HepG2 (cell line): ENCODE measurements around the gene POLR2M. TPM values are rescaled to one million over a fixed set of nuclear protein-coding genes. Genes with fewer than 3 reads are reported as not detected.

Experiments
- ATAC-seq: fragments of 200-7000 bp; cut with Tn5 transposase; 3 replicates; pipeline ENCODE4 v1.9.1; 2020; ENCODE audit warnings: mild to moderate bottlenecking, moderate library complexity
- BruUV-seq: library from RNA; stranded (reverse); fragments of 400-500 nt; replicated peaks from 2 replicates; lab custom pipeline; 2021; lab: Mats Ljungman, UMichigan
- CTCF ChIA-PET: fragments of 300-600 bp; formaldehyde crosslinking; extraction: SDS; loops from one replicate; lab custom pipeline; 2021; ENCODE audit warnings: low total read pairs, inconsistent platforms, low intra/inter-chr PET ratio; lab: Yijun Ruan, JAX
- POLR2A ChIA-PET: fragments of 350-600 bp; sonication (Branson Sonifier 250); formaldehyde crosslinking; loops from one replicate; lab custom pipeline; 2020; ENCODE audit warnings: antibody characterized with exemption, inconsistent platforms; lab: Yijun Ruan, JAX
- DNase-seq: peaks from one replicate; pipeline ENCODE4 v3.0.0-alpha.2; 2015; ENCODE audit warnings: low spot score
- FAIRE-seq: peaks from 3 replicates; lab custom pipeline; 2011; peaks lifted over from hg19 to GRCh38; lab: Jason Lieb, UNC
- H2AFZ ChIP-seq: one replicate; pipeline ENCODE4 v1.6.1; 2011; ENCODE audit warnings: low read length, inconsistent platforms
- H3K27ac ChIP-seq: fragments of 300-600 bp; 3 replicates; pipeline ENCODE4 v1.8.0; 2011; ENCODE audit warnings: mixed run types, mild to moderate bottlenecking, mixed read lengths, low read length, inconsistent platforms; ENCODE audit not compliant: insufficient read depth; ENCODE audit errors: extremely low read length
- H3K27me3 ChIP-seq, 2 experiments: fragments of 200-600 bp in 1 of 2; 2 replicates in 1 of 2; 3 replicates in 1 of 2; pipeline versions ENCODE4 v1.6.0 to v1.8.0; 2011; ENCODE audit warnings: low read length in 2 of 2, mild to moderate bottlenecking in 2 of 2, moderate library complexity in 2 of 2, inconsistent platforms in 1 of 2; ENCODE audit not compliant: insufficient read depth in 2 of 2, control insufficient read depth in 1 of 2
- H3K36me3 ChIP-seq, 2 experiments: fragments of 200-600 bp in 1 of 2; replicated peaks in 1 of 2; 2 replicates in 1 of 2; 3 replicates in 1 of 2; pipeline versions ENCODE4 v1.5.1 to v1.8.0; 2011; ENCODE audit warnings: low read length in 2 of 2, inconsistent platforms in 1 of 2; ENCODE audit not compliant: insufficient read depth in 2 of 2, control insufficient read depth in 1 of 2
- H3K4me1 ChIP-seq: 2 replicates; pipeline ENCODE4 v1.5.1; 2012; ENCODE audit warnings: low read length, inconsistent platforms; ENCODE audit not compliant: insufficient read depth
- H3K4me2 ChIP-seq: 2 replicates; pipeline ENCODE4 v1.6.0; 2011; ENCODE audit warnings: low read depth, low read length, inconsistent platforms
- H3K4me3 ChIP-seq, 3 experiments: fragments of 200-600 bp in 1 of 3; sonication (generic), shearing (Covaris generic) in 1 of 3; replicated peaks in 1 of 3; 2 replicates each; pipeline ENCODE4 v1.5.1; 2011 to 2016; ENCODE audit warnings: low read length in 3 of 3, inconsistent platforms in 2 of 3, low read depth in 2 of 3, mild to moderate bottlenecking in 2 of 3, control low read depth in 1 of 3, mixed read lengths in 1 of 3; ENCODE audit not compliant: insufficient read depth in 1 of 3
- H3K79me2 ChIP-seq: one replicate; pipeline ENCODE4 v1.6.1; 2011; ENCODE audit warnings: low read length, inconsistent platforms; ENCODE audit not compliant: insufficient read depth
- H3K9ac ChIP-seq: 2 replicates; pipeline ENCODE4 v1.6.0; 2011; ENCODE audit warnings: mild to moderate bottlenecking, low read depth, low read length, inconsistent platforms; ENCODE audit not compliant: insufficient read depth
- H3K9me3 ChIP-seq: 2 replicates; pipeline ENCODE4 v1.5.1; 2012; ENCODE audit warnings: mild to moderate bottlenecking, low read length
- H4K20me1 ChIP-seq: 2 replicates; pipeline ENCODE4 v1.6.0; 2011; ENCODE audit warnings: inconsistent platforms, mild to moderate bottlenecking, low read length, moderate library complexity; ENCODE audit not compliant: insufficient read depth
- CBX2 ChIP-seq, 2 experiments: fragments of 200-600 bp in 1 of 2; sonication (generic); formaldehyde crosslinking in 1 of 2; IDR thresholded peaks; 2 replicates each; pipeline versions ENCODE4 v1.7.0 to v1.8.1; 2018 to 2022; ENCODE audit warnings: low read depth in 2 of 2, low read length in 1 of 2, mild to moderate bottlenecking in 1 of 2, missing genetic modification reagents in 1 of 2
- DPF2 ChIP-seq: sonication (generic); formaldehyde crosslinking; IDR thresholded peaks from 2 replicates; pipeline ENCODE4 v1.4.0; 2020; ENCODE audit warnings: mild to moderate bottlenecking, low read depth, missing genetic modification reagents, borderline replicate concordance
- GABPA ChIP-seq, 2 experiments: IDR thresholded peaks; 2 replicates each; pipeline ENCODE4 v1.6.1; 2011 to 2016; ENCODE audit warnings: low read depth in 2 of 2, low read length in 1 of 2, missing biosample characterization in 1 of 2, missing genetic modification characterization in 1 of 2
- KDM5A ChIP-seq: fragments of 200-600 bp; sonication (generic); IDR thresholded peaks from 2 replicates; pipeline ENCODE4 v1.7.0; 2018; ENCODE audit warnings: antibody characterized with exemption, mild to moderate bottlenecking, low read length, borderline replicate concordance
- MAFF ChIP-seq: IDR thresholded peaks from 2 replicates; pipeline ENCODE4 v1.6.1; 2011; ENCODE audit warnings: low read depth, low read length, improper control_type of control experiment
- MED8 ChIP-seq: sonication (generic); formaldehyde crosslinking; IDR thresholded peaks from 2 replicates; pipeline ENCODE4 v1.8.1; 2023; ENCODE audit warnings: mild to moderate bottlenecking, missing genetic modification reagents; ENCODE audit not compliant: insufficient replicate concordance
- NAIF1 ChIP-seq: sonication (generic); formaldehyde crosslinking; IDR thresholded peaks from 2 replicates; pipeline ENCODE4 v1.5.0; 2020; ENCODE audit warnings: mild to moderate bottlenecking, missing genetic modification reagents, borderline replicate concordance
- PITX1 ChIP-seq: sonication (generic); formaldehyde crosslinking; IDR thresholded peaks from 2 replicates; pipeline ENCODE4 v1.5.1; 2020; ENCODE audit warnings: mild to moderate bottlenecking, missing genetic modification reagents
- POLR2AphosphoS5 ChIP-seq: IDR thresholded peaks from 2 replicates; pipeline ENCODE4 v1.6.1; 2012; ENCODE audit warnings: low read depth, low read length
- SALL2 ChIP-seq: sonication (generic); formaldehyde crosslinking; IDR thresholded peaks from 2 replicates; pipeline ENCODE4 v1.8.1; 2023; ENCODE audit warnings: mild to moderate bottlenecking, missing genetic modification reagents, inconsistent platforms
- SMAD3 ChIP-seq: sonication (generic); formaldehyde crosslinking; IDR thresholded peaks from 2 replicates; pipeline ENCODE4 v1.4.0; 2020; ENCODE audit warnings: missing genetic modification reagents
- SMARCE1 ChIP-seq: fragments of 450-650 bp; IDR thresholded peaks from 2 replicates; pipeline ENCODE4 v1.6.1; 2017; ENCODE audit warnings: borderline replicate concordance
- YY1 ChIP-seq: IDR thresholded peaks from 2 replicates; pipeline ENCODE4 v1.6.1; 2011; ENCODE audit warnings: low read length, low read depth, moderate library complexity, mild to moderate bottlenecking; ENCODE audit not compliant: insufficient read depth, insufficient replicate concordance
- ZC3H13 ChIP-seq: sonication (generic); formaldehyde crosslinking; IDR thresholded peaks from 2 replicates; pipeline ENCODE4 v1.8.1; 2023; ENCODE audit warnings: mild to moderate bottlenecking, missing genetic modification reagents, moderate library complexity
- ZNF124 ChIP-seq: sonication (generic); formaldehyde crosslinking; IDR thresholded peaks from 2 replicates; pipeline ENCODE4 v1.4.0; 2020; ENCODE audit warnings: missing genetic modification reagents
- ZNF564 ChIP-seq: sonication (generic); formaldehyde crosslinking; IDR thresholded peaks from 2 replicates; pipeline ENCODE4 v1.8.1; 2023; ENCODE audit warnings: mild to moderate bottlenecking, missing genetic modification reagents
- ZSCAN20 ChIP-seq: sonication (generic); formaldehyde crosslinking; IDR thresholded peaks from 2 replicates; pipeline ENCODE4 v1.4.0; 2020; ENCODE audit warnings: missing genetic modification reagents, mild to moderate bottlenecking, borderline replicate concordance
- WGBS: methylation state at CpG from one replicate; pipeline ENCODE4 v1.1.6; 2017; ENCODE audit warnings: low lambda C conversion rate; 5-methylcytosine and 5-hydroxymethylcytosine counted together
- in situ Hi-C: cut with HindIII; loops from 2 replicates; pipeline ENCODE4 v1.10.0; 2017; ENCODE audit warnings: low pct_unique_long_range_greater_than_20kb; ENCODE audit not compliant: extremely low pct_ligation_motif_present
- intact Hi-C: fragments of 100-400 bp; cut with micrococcal nuclease; formaldehyde crosslinking; loops from one replicate; pipeline ENCODE4 v1.10.0; 2022; ENCODE audit not compliant: unreplicated experiment
- polyA plus RNA-seq, 8 experiments: library from polyadenylated mRNA; depleted of rRNA in 3 of 8; stranded (reverse) in 7 of 8; unstranded in 1 of 8; fragments of >200 nt; fragmentation: Illumina TruSeq in 4 of 8; extraction: Trizol in 4 of 8; gene quantifications; 2 replicates each; pipeline versions ENCODE4 v1.2.1 to v1.2.3, GENCODE V29; 2011 to 2016; ENCODE audit warnings: low read depth in 4 of 8, missing spikeins in 1 of 8, mixed read lengths in 1 of 8; ENCODE audit not compliant: insufficient read depth in 1 of 8
- total RNA-seq, 5 experiments: library from RNA; depleted of rRNA; stranded (reverse); fragments of >200 nt; fragmentation: Illumina TruSeq; extraction: Trizol; gene quantifications; 2 replicates each; pipeline ENCODE4 v1.2.3, GENCODE V29; 2016; ENCODE audit warnings: low read depth in 1 of 5
- TF ChIP-seq, protein P1 (sequence below): sonication (generic); formaldehyde crosslinking; IDR thresholded peaks from 2 replicates; pipeline ENCODE4 v1.4.0; 2020; ENCODE audit warnings: missing genetic modification reagents; ENCODE audit errors: not compliant biosample characterization

POLR2M gene
- total and polyA plus RNA-seq, 2 of the 13 experiments (the other 11 are each of a cell fraction or from before 2014, with no cell fraction given) = 25.9 to 48.5 TPM

DNA sequence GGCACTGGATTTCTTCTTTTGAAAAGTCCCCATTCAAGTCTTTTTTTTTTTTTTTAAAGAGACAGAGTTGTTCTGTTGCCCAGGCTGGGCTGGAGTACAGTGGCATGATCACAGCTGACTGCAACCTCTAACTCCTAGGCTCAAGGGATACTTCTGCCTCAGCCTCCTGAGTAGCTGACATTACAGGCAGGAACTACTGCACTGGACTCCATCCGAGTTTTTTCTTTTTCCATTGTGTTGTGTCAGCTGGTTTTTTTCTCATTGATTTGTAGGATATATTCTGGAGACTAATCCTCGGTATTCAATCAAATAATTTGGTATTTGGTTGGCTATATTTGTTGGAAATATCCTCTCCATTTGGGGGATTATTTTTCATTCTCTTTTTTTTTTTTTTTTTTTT is 11.8 kb downstream of the POLR2M start (continued):
- TF ChIP-seq ZNF564 (CRISPR knock-in tag) = no peak
- no peak for TF ChIP-seq PITX1
- TF ChIP-seq GABPA (IDR thresholded peaks at IDR 0.05; ENCODE audit: low read depth, low read length) = no peak
- no peak for TF ChIP-seq GABPA (CRISPR knock-in tag; IDR thresholded peaks at IDR 0.05; ENCODE audit: low read depth)
- TF ChIP-seq ZNF124 (CRISPR knock-in tag) = no peak
- TF ChIP-seq, all 625 proteins: peak for 0

DNA sequence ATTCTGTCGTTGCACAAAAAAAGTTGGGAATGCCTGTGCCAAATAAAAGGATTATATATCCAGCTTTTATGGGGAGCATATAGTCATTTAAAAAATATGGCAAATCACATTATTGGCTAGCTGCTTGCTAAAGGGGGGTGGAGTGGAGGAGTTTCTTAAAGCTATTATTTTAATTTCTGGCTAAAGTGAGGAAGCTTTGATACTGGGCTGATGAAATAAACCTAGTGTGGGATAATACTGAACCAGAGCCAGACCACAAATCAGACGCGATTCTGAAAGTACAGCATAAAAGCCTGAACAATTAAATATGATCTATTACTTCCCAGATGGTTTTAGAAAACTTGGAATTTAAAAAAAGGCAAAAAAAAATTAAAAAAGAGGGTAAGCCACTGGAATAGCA is 14.4 kb downstream of the POLR2M start:
- in situ Hi-C loops (no loop called here), intact Hi-C loops (no loop called here)
- Histone ChIP-seq H3K4me1 (0 out of 2 replicates have a peak, but pooled peaks cover 6% of the 10 kb centered on the region), H3K9ac (no peak overlapping the region), H3K27ac (no peak overlapping the region), H3K79me2 (no peaks in the 10 kb centered on the region), H3K9me3 (no peaks in the 10 kb centered on the region), H2AFZ (no peak overlapping the region), H4K20me1 (no peaks in the 10 kb centered on the region), H3K4me2 (no peak overlapping the region), H3K4me3 (no peak overlapping the region), H3K27me3 (no peaks in the 10 kb centered on the region), H3K36me3 (0 out of 5 replicates have a peak, but pooled peaks cover 0 to 1% of the 10 kb centered on the region in 2 experiments)
- DNase-seq (no peak), FAIRE-seq (no peak), ATAC-seq (no peak)
- 98% methylated on average over 3 of the region's 3 CpGs for WGBS
- POLR2A ChIA-PET = interaction anchor here (1.3 kb wide), 1 partner anchor 14 kb away, joined by 3 read pairs; no protein-coding TSS in a partner anchor
- TF ChIP-seq KDM5A = no peak
- TF ChIP-seq YY1 = no peak
- no peak for TF ChIP-seq ZC3H13 (CRISPR knock-in tag)
- no peak for TF ChIP-seq SMARCE1
- TF ChIP-seq MAFF = no peak
- TF ChIP-seq ZSCAN20 (CRISPR knock-in tag) = no peak
- no peak for TF ChIP-seq MED8 (CRISPR knock-in tag)
- no peak for TF ChIP-seq SMAD3 (CRISPR knock-in tag)
- TF ChIP-seq SALL2 (CRISPR knock-in tag) = no peak
- TF ChIP-seq NAIF1 (CRISPR knock-in tag) = no peak
- TF ChIP-seq, protein P1, sequence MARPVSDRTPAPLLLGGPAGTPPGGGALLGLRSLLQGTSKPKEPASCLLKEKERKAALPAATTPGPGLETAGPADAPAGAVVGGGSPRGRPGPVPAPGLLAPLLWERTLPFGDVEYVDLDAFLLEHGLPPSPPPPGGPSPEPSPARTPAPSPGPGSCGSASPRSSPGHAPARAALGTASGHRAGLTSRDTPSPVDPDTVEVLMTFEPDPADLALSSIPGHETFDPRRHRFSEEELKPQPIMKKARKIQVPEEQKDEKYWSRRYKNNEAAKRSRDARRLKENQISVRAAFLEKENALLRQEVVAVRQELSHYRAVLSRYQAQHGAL (CRISPR knock-in tag) = no peak
- no peak for TF ChIP-seq POLR2AphosphoS5
- TF ChIP-seq DPF2 = no peak
- TF ChIP-seq CBX2 (IDR thresholded peaks at IDR 0.05; ENCODE audit: low read depth, low read length) = no peak
- TF ChIP-seq CBX2 (CRISPR knock-in tag; IDR thresholded peaks at IDR 0.05; ENCODE audit: low read depth) = no peak
- no TSS peak for BruUV-seq
- CTCF ChIA-PET = no interaction called here
